GM21528 (cell line): Measurements from ENCODE around the gene MYCBPAP.

Experiments used
- ATAC-seq: cut with Tn5 transposase; IDR thresholded peaks from one replicate; pipeline ENCODE4 v1.9.1; 2021; ENCODE audit warnings: mild to moderate bottlenecking, moderate library complexity; ENCODE audit not compliant: unreplicated experiment, low FRiP score

Gene MYCBPAP

GRCh38 chr17:50566886-50567285 lies 58.6 kb downstream of the MYCBPAP start:
- ATAC-seq = no peak

- ATAC-seq = no peak
Observed at GRCh38 chr17:50568659-50569058, 60.4 kb downstream of the MYCBPAP start.

- ATAC-seq = no peak
Observed at GRCh38 chr17:50569592-50569991, 61.4 kb downstream of the MYCBPAP start.

GRCh38 chr17:50570032-50570431 lies 61.8 kb downstream of the MYCBPAP start:
- ATAC-seq = no peak

- no peak for ATAC-seq
Observed at GRCh38 chr17:50570528-50570927, 62.3 kb downstream of the MYCBPAP start.

GRCh38 chr17:50571681-50572080 lies 63.4 kb downstream of the MYCBPAP start:
- no peak for ATAC-seq

- no peak for ATAC-seq
Observed at GRCh38 chr17:50572541-50572940, 64.3 kb downstream of the MYCBPAP start.

GRCh38 chr17:50573866-50574611 lies 65.8 kb downstream of the MYCBPAP start:
- ATAC-seq = no peak

GRCh38 chr17:50575581-50576210 lies 67.5 kb downstream of the MYCBPAP start:
- no peak for ATAC-seq

GRCh38 chr17:50576864-50577263 lies 68.6 kb downstream of the MYCBPAP start:
- ATAC-seq = no peak

- no peak for ATAC-seq
Observed at GRCh38 chr17:50577451-50577954, 69.3 kb downstream of the MYCBPAP start.

- ATAC-seq = no peak
Observed at GRCh38 chr17:50578173-50578572, 69.9 kb downstream of the MYCBPAP start.

- ATAC-seq = no peak
Observed at GRCh38 chr17:50579399-50579798, 71.2 kb downstream of the MYCBPAP start.

GRCh38 chr17:50580646-50581045 lies 72.4 kb downstream of the MYCBPAP start:
- no peak for ATAC-seq
